BLaER1 treated with 17β-estradiol and CSF1 and Interleukin-3, amounts not matched to agents 10 nM and 100 nM (cell line): ENCODE data around the gene HEPACAM.
A peak's percentile ranks its signal among the peaks of the same experiment; 100 is the strongest.

ENCODE experiments used
- H3K27ac ChIP-seq, 11 experiments: shearing (Covaris generic); formaldehyde crosslinking; 2 replicates each; pipeline ENCODE4 v1.8.1; 2022
- H3K27me3 ChIP-seq, 11 experiments: shearing (Covaris generic); formaldehyde crosslinking; 2 replicates each; pipeline ENCODE4 v1.8.1; 2022
- H3K36me3 ChIP-seq, 11 experiments: shearing (Covaris generic); formaldehyde crosslinking; 2 replicates each; pipeline ENCODE4 v1.8.1; 2022
- H3K4me1 ChIP-seq, 10 experiments: shearing (Covaris generic); formaldehyde crosslinking; 2 replicates each; pipeline ENCODE4 v1.8.1; 2022
- H3K4me2 ChIP-seq, 11 experiments: shearing (Covaris generic); formaldehyde crosslinking; 2 replicates each; pipeline ENCODE4 v1.8.1; 2022
- H3K4me3 ChIP-seq, 10 experiments: shearing (Covaris generic); formaldehyde crosslinking; 2 replicates each; pipeline ENCODE4 v1.8.1; 2022
- H3K9ac ChIP-seq, 11 experiments: shearing (Covaris generic); formaldehyde crosslinking; 2 replicates each; pipeline ENCODE4 v1.8.1; 2022
- H3K9me3 ChIP-seq, 11 experiments: shearing (Covaris generic); formaldehyde crosslinking; replicated peaks in 1 of 11; 2 replicates each; pipeline ENCODE4 v1.8.1; 2022
- H4K20me1 ChIP-seq, 11 experiments: shearing (Covaris generic); formaldehyde crosslinking; 2 replicates each; pipeline ENCODE4 v1.8.1; 2022
- Cebpa-rat ChIP-seq, 11 experiments: shearing (Covaris generic); IDR thresholded peaks; 2 replicates each; pipeline ENCODE4 v1.8.1; 2022

Gene HEPACAM

DNA sequence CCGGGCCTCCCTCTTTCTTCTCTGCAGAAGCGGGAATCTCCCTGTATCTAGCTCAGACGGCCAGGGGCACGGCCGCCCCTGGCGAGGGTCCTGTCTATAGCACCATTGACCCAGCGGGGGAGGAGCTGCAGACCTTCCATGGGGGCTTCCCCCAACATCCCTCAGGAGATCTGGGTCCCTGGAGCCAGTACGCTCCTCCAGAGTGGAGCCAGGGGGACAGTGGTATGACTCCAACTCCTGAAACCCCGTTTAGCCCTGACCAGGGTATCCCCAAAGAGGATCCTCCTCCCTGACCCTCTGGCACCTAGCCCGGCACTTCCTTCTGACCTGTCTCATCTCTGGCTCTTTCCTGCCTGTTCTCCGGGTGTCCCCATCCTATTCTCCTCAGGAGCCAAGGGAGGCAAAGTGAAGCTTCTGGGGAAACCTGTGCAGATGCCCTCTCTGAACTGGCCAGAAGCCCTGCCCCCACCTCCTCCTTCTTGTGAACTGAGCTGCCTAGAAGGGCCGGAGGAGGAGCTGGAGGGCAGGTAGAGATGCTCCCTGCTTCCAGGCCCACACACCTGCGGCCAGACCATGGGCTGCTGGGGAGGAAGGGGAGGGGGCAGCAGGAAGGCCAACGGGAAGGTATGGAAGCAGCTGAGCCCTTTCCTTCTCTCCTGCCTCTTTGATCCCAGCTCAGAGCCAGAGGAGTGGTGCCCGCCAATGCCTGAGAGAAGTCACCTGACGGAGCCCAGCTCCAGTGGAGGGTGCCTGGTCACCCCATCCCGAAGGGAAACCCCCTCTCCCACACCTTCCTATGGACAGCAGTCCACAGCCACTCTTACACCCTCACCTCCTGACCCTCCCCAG lies 57.7 kb downstream of the HEPACAM start:
- no peaks in the 10 kb centered on the region for H4K20me1 ChIP-seq
- no peaks in the 10 kb centered on the region for H3K36me3 ChIP-seq
- TF ChIP-seq Cebpa-rat (IDR thresholded peaks at IDR 0.05), result no peak
- H3K9ac ChIP-seq, result peak overlapping the region in 5 of 11 experiments; percentile 81 to 85 (median 83); a peak in 4 of 22 replicates
- peaks cover 43 to 67% (median 57%) of the 10 kb centered on the region in 10 experiments for H3K4me1 ChIP-seq
- H3K4me3 ChIP-seq, result peak overlapping the region in 7 of 10 experiments; percentile 61 to 77 (median 64); a peak in 12 of 20 replicates
- peaks cover 0 to 10% (median 1%) of the 10 kb centered on the region in 11 experiments; a peak in 7 of 22 replicates for H3K27me3 ChIP-seq
- peak overlapping the region; percentile 88 to 98 (median 93) for H3K4me2 ChIP-seq
- H3K27ac ChIP-seq, result no peak overlapping the region
- no peaks in the 10 kb centered on the region for H3K9me3 ChIP-seq

DNA sequence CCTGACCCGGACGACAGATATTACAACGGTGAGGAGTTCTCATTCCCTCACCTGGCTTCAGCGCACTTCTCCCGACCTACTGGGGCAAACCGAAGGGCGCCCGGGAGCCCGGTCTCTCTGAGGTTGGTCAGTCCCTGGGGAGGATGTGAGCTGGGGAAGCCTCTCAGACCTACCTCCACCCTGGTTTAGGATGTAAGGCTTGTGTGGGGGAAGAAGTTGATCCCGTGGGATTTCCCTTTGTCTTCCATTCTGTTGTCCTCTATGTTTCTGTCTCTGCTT lies 58.3 kb downstream of the HEPACAM start:
- Histone ChIP-seq H3K27me3 (peaks cover 0 to 11% (median 6%) of the 10 kb centered on the region in 11 experiments; a peak in 8 of 22 replicates), H3K9me3 (no peaks in the 10 kb centered on the region), H3K4me1 (peaks cover 41 to 62% (median 51%) of the 10 kb centered on the region in 10 experiments), H3K9ac (peak overlapping the region in 9 of 11 experiments; percentile 81 to 90 (median 84); a peak in 14 of 22 replicates), H3K36me3 (no peaks in the 10 kb centered on the region), H4K20me1 (no peaks in the 10 kb centered on the region), H3K4me2 (peak overlapping the region; percentile 88 to 98 (median 93)), H3K27ac (peak overlapping the region in 2 of 11 experiments; percentile 89 to 93; a peak in 2 of 22 replicates), H3K4me3 (peak overlapping the region; percentile 56 to 77 (median 64); a peak in 19 of 20 replicates)
- TF ChIP-seq Cebpa-rat (IDR thresholded peaks at IDR 0.05), result no peak

DNA sequence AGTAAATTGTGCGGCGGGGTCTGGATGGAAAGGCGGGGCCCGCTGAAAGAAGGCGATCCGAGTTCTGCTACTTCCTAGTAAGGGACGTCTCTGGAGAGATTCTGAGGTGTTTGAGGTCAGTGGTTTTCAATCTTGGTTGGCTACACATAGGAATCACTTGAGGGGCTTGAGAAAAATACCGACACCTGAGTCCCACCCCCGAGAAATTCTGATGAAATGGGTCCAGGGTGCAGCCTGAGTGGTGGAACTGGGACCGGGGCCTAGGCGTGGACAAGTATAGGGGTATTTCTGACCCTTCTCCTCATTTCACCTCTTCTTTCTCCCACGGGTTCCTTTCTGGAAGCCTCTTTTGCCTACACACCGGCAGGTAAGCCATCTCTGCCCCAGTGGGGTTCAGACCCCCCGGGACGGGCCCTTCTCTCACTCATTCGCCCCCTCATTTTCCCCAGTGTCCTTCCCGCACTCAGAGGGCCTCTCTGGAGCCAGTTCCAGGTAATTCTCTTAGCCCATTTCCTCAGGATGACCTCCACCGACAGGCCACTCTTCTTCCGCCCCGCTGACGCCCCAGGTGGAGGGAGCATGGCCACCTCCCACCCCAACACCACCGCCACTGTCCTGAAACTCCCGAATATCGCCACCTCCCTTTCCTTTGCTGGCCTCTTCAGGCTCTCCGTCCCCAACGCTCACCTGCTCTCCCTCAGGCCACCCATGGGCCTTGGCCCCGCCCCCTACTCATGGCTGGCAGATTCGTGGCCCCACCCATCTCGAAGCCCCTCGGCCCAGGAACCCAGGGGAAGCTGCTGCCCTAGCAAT lies 58.8 kb downstream of the HEPACAM start:
- H3K36me3 ChIP-seq, result no peaks in the 10 kb centered on the region
- H3K4me2 ChIP-seq, result peak overlapping the region; percentile 88 to 98 (median 93)
- peaks cover 35 to 56% (median 45%) of the 10 kb centered on the region in 10 experiments for H3K4me1 ChIP-seq
- no peaks in the 10 kb centered on the region for H3K9me3 ChIP-seq
- peak overlapping the region; percentile 56 to 77 (median 64) for H3K4me3 ChIP-seq
- no peaks in the 10 kb centered on the region for H4K20me1 ChIP-seq
- peaks cover 0 to 16% (median 8%) of the 10 kb centered on the region in 11 experiments; a peak in 10 of 22 replicates for H3K27me3 ChIP-seq
- peak overlapping the region; percentile 67 to 90 (median 84) for H3K9ac ChIP-seq
- TF ChIP-seq Cebpa-rat (IDR thresholded peaks at IDR 0.05), result no peak
- peak overlapping the region; percentile 71 to 93 (median 82); a peak in 21 of 22 replicates for H3K27ac ChIP-seq

DNA sequence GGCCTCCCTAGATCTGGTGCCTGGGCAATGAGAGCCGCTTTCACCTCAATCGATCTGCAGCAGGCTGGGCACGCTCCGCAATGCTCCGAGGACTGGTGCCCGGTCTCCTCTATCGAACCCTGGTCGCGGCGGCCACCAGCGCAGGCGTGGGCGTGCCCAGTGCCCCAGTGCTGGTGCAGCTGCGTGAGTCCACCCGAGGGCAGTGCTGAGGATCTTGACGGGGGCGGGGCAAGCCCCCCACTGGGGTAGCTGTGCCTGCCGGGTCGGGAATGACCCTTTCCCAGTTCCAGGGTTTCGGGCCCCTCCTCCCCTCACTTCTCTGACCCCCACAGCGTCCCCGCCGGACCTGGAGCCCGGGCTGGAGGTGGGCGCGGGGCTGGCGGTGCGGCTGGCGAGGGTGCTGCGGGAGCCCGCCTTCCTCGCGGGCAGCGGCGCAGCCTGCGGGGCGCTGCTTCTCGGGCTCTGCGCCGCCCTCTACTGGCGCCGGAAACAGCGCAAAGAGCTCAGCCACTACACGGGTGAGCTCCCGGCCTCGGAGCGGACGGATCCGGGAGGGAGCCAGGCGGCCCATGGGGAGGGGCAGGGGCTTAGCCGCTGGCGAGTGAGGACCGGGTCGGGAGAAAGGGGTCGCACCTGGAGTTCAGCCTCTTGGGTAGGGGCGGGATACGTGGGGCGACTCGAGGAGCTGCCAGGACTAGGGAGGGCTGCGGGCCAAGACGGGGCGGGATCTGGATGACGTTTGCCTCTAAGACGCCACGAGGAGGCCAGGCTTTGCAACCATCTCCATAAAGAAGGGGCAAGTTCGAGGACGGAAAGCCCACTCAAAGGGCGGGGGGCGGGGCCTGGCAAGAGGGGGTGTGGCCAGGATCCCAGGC lies 59.7 kb downstream of the HEPACAM start:
- Histone ChIP-seq H3K9me3 (no peaks in the 10 kb centered on the region), H4K20me1 (no peaks in the 10 kb centered on the region), H3K9ac (peak overlapping the region; percentile 67 to 90 (median 84)), H3K4me1 (peaks cover 33 to 54% (median 44%) of the 10 kb centered on the region in 10 experiments), H3K36me3 (no peaks in the 10 kb centered on the region), H3K4me2 (peak overlapping the region; percentile 88 to 98 (median 93)), H3K4me3 (peak overlapping the region; percentile 56 to 77 (median 64)), H3K27ac (peak overlapping the region; percentile 71 to 93 (median 82)), H3K27me3 (peaks cover 5 to 25% (median 15%) of the 10 kb centered on the region in 11 experiments; a peak in 13 of 22 replicates)
- no peak for TF ChIP-seq Cebpa-rat (IDR thresholded peaks at IDR 0.05)

DNA sequence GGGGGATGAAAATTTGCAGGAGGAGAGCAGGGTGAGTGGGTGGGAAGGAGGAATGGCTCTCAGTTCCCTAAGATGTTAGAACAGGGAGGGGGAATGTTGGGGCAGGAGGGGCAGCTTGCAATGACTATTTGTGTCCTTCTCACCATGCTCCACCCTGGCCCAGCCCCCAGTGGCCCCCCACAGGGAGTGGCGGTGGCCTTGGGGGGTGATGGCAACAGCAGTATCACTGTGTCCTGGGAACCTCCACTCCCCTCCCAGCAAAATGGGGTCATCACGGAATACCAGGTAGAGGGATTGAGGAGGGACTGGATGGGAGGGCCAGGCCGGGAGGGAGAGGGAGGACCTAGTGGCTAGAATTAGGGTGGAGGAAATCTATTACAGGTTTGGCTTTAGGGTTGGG lies 60.4 kb downstream of the HEPACAM start:
- no peak overlapping the region for H3K27ac ChIP-seq
- TF ChIP-seq Cebpa-rat (IDR thresholded peaks at IDR 0.05), result no peak
- H3K9ac ChIP-seq, result peak overlapping the region in 3 of 11 experiments; percentile 82 to 84 (median 83); a peak in 1 of 22 replicates
- H3K36me3 ChIP-seq, result no peaks in the 10 kb centered on the region
- H3K4me1 ChIP-seq, result peaks cover 33 to 47% (median 39%) of the 10 kb centered on the region in 10 experiments
- peaks cover 11 to 33% (median 23%) of the 10 kb centered on the region in 11 experiments; a peak in 21 of 22 replicates for H3K27me3 ChIP-seq
- peaks cover 0 to 3% (median 0%) of the 10 kb centered on the region in 11 experiments; a peak in 1 of 22 replicates for H4K20me1 ChIP-seq
- H3K4me3 ChIP-seq, result peak overlapping the region in 5 of 10 experiments; percentile 57 to 77 (median 65); a peak in 6 of 20 replicates
- peak overlapping the region; percentile 88 to 98 (median 93); a peak in 20 of 22 replicates for H3K4me2 ChIP-seq
- no peaks in the 10 kb centered on the region for H3K9me3 ChIP-seq

DNA sequence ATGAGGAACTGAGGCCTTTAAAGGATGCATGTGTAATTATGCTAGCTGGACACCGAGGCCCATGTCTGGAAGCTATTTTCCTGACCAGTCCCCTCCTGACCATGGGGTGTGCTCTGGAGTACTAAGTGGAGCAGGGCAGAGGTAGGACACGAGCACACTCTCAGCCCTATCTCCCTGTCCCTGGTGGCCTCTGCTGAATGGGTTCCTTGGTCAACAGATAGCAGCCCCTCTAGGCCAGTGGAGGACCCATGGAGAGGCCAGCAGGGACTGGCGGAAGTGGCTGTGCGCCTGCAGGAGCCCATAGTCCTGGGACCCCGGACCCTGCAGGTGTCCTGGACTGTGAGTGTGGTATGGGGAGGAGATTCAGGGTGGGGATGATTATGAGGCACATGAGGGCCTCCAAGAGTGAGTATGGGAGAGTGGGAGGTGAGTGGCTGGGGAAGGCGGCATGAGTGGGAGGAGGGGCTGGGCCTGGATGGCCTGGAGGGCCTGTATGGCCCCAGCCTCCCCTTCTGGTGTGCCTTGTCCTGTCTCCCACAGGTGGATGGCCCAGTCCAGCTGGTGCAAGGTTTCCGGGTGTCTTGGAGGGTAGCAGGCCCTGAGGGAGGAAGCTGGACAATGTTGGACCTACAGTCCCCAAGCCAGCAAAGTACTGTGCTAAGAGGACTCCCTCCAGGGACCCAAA lies 61.1 kb downstream of the HEPACAM start:
- Histone ChIP-seq H3K9ac (no peak overlapping the region), H3K4me2 (no peak overlapping the region), H3K4me1 (peaks cover 28 to 40% (median 32%) of the 10 kb centered on the region in 10 experiments), H3K27me3 (peaks cover 18 to 40% (median 30%) of the 10 kb centered on the region in 11 experiments), H3K9me3 (no peaks in the 10 kb centered on the region), H3K4me3 (no peak overlapping the region), H3K36me3 (no peaks in the 10 kb centered on the region), H3K27ac (no peak overlapping the region), H4K20me1 (peaks cover 0 to 8% (median 0%) of the 10 kb centered on the region in 11 experiments; a peak in 1 of 22 replicates)
- TF ChIP-seq Cebpa-rat (IDR thresholded peaks at IDR 0.05), result no peak

DNA sequence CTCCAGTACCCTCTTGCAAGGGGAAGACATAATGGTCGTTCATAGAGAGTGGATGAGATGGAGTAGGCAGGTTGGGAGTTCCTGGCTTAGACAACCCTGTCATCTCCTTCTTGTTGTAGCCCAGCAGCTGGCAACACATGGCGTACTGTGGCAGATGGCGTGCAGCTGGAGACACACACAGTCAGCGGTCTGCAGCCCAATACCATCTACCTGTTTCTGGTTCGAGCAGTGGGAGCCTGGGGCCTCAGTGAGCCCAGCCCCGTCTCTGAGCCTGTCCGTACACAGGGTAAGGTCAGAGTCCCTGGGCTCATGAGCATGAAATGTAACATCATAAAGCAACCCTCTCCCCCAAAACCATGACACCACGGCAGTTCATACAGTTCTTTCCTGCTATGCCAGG lies 61.9 kb downstream of the HEPACAM start:
- no peak overlapping the region for H3K4me2 ChIP-seq
- H3K9ac ChIP-seq, result no peak overlapping the region
- peaks cover 0 to 1% (median 0%) of the 10 kb centered on the region in 11 experiments; a peak in 1 of 22 replicates for H3K9me3 ChIP-seq
- H3K27me3 ChIP-seq, result peaks cover 26 to 47% (median 38%) of the 10 kb centered on the region in 11 experiments
- peaks cover 0 to 8% (median 0%) of the 10 kb centered on the region in 11 experiments; a peak in 1 of 22 replicates for H4K20me1 ChIP-seq
- H3K4me3 ChIP-seq, result no peak overlapping the region
- H3K4me1 ChIP-seq, result peaks cover 20 to 32% (median 25%) of the 10 kb centered on the region in 10 experiments; a peak in 19 of 20 replicates
- H3K36me3 ChIP-seq, result no peaks in the 10 kb centered on the region
- H3K27ac ChIP-seq, result no peak overlapping the region
- TF ChIP-seq Cebpa-rat (IDR thresholded peaks at IDR 0.05), result no peak
